GM21529 (cell line): ENCODE data around the gene IRF8.
"Not testable (repeated sequence)": the region's sequence is repeated elsewhere in the genome, so short reads cannot be mapped to it uniquely, and the experiment has no call there.

ENCODE experiments used
- ATAC-seq: cut with Tn5 transposase; IDR thresholded peaks from one replicate; pipeline ENCODE4 v1.9.1; 2021; ENCODE audit not compliant: unreplicated experiment

Gene IRF8

GRCh38 chr16:85891776-85892166, 7.2 kb upstream of the IRF8 start:
- ATAC-seq = no peak

GRCh38 chr16:85892760-85893159, 6.2 kb upstream of the IRF8 start:
- ATAC-seq = no peak

GRCh38 chr16:85894266-85894665, 4.7 kb upstream of the IRF8 start:
- no peak for ATAC-seq

GRCh38 chr16:85897382-85897781, 1.6 kb upstream of the IRF8 start:
- no peak for ATAC-seq

GRCh38 chr16:85899444-85899843, 482 bp downstream of the IRF8 start:
- ATAC-seq = no peak

GRCh38 chr16:85900027-85900792, 1.2 kb downstream of the IRF8 start:
- no peak for ATAC-seq

- no peak for ATAC-seq
These were observed 2.1 kb downstream of the IRF8 start for GRCh38 chr16:85901110-85901509.

- ATAC-seq = no peak
These were observed 2.9 kb downstream of the IRF8 start for GRCh38 chr16:85901773-85902365.

- peak; percentile 69 for ATAC-seq
These were observed 3.6 kb downstream of the IRF8 start for GRCh38 chr16:85902366-85903155.

GRCh38 chr16:85903559-85903958, 4.6 kb downstream of the IRF8 start:
- no peak for ATAC-seq

- no peak for ATAC-seq
These were observed 6.4 kb downstream of the IRF8 start for GRCh38 chr16:85905110-85906095.

GRCh38 chr16:85906349-85906748, 7.4 kb downstream of the IRF8 start:
- no peak for ATAC-seq

GRCh38 chr16:85907231-85907630, 8.3 kb downstream of the IRF8 start:
- not testable (repeated sequence) for ATAC-seq

- peak; percentile 65 for ATAC-seq
These were observed 9.5 kb downstream of the IRF8 start for GRCh38 chr16:85908444-85908843.

- no peak for ATAC-seq
These were observed 10.1 kb downstream of the IRF8 start for GRCh38 chr16:85908889-85909589.

GRCh38 chr16:85909932-85910853, 11.2 kb downstream of the IRF8 start:
- no peak for ATAC-seq

- no peak for ATAC-seq
These were observed 11.9 kb downstream of the IRF8 start for GRCh38 chr16:85910854-85911247.

- ATAC-seq = no peak
These were observed 12.4 kb downstream of the IRF8 start for GRCh38 chr16:85911251-85911930.
